GM18520 (cell line): ENCODE measurements around the gene HPCAL1.
A peak's percentile ranks its signal among the peaks of the same experiment; 100 is the strongest.

ENCODE experiments used
- ATAC-seq: cut with Tn5 transposase; IDR thresholded peaks from one replicate; pipeline ENCODE4 v1.9.1; 2021; ENCODE audit not compliant: unreplicated experiment

HPCAL1 gene

GRCh38 chr2:10301941-10302478, 694 bp upstream of the HPCAL1 start:
- no peak for ATAC-seq

- peak; percentile 3 for ATAC-seq
These were observed 533 bp downstream of the HPCAL1 start for GRCh38 chr2:10303181-10303693.

GRCh38 chr2:10303694-10304378, 1.1 kb downstream of the HPCAL1 start:
- no peak for ATAC-seq

- no peak for ATAC-seq
These were observed 2.0 kb downstream of the HPCAL1 start for GRCh38 chr2:10304458-10305253.

- no peak for ATAC-seq
These were observed 2.5 kb downstream of the HPCAL1 start for GRCh38 chr2:10305254-10305635.

- no peak for ATAC-seq
These were observed 3.0 kb downstream of the HPCAL1 start for GRCh38 chr2:10305715-10306114.

GRCh38 chr2:10306901-10307463, 4.3 kb downstream of the HPCAL1 start:
- no peak for ATAC-seq

GRCh38 chr2:10307561-10308156, 5.0 kb downstream of the HPCAL1 start:
- ATAC-seq = no peak

- ATAC-seq = no peak
These were observed 6.2 kb downstream of the HPCAL1 start for GRCh38 chr2:10308866-10309265.

- ATAC-seq = no peak
These were observed 6.6 kb downstream of the HPCAL1 start for GRCh38 chr2:10309286-10309685.

GRCh38 chr2:10310309-10310888, 7.7 kb downstream of the HPCAL1 start:
- no peak for ATAC-seq

- ATAC-seq = no peak
These were observed 9.0 kb downstream of the HPCAL1 start for GRCh38 chr2:10311736-10312135.

GRCh38 chr2:10312437-10312957, 9.8 kb downstream of the HPCAL1 start:
- ATAC-seq = no peak

- no peak for ATAC-seq
These were observed 13.6 kb downstream of the HPCAL1 start for GRCh38 chr2:10316336-10316735.

- no peak for ATAC-seq
These were observed 14.2 kb downstream of the HPCAL1 start for GRCh38 chr2:10316860-10317259.

- ATAC-seq = no peak
These were observed 14.9 kb downstream of the HPCAL1 start for GRCh38 chr2:10317646-10318045.

GRCh38 chr2:10318345-10318744, 15.6 kb downstream of the HPCAL1 start:
- ATAC-seq = no peak

GRCh38 chr2:10319892-10320574, 17.3 kb downstream of the HPCAL1 start:
- no peak for ATAC-seq

- no peak for ATAC-seq
These were observed 17.8 kb downstream of the HPCAL1 start for GRCh38 chr2:10320575-10320931.

GRCh38 chr2:10320933-10321332, 18.2 kb downstream of the HPCAL1 start:
- no peak for ATAC-seq
